Measurements from ENCODE around the gene RABGGTA.
A peak's percentile ranks its signal among the peaks of the same experiment; 100 is the strongest.

The RABGGTA gene

GRCh38 chr14:24273422-24273998 lies 2.1 kb upstream of the RABGGTA start:
- Histone ChIP-seq H3K4me2 (peak overlapping the region; percentile 27; the same call in 1 of the 2 replicates), H3K9ac (no peak overlapping the region), H3K27ac (peak overlapping the region; percentile 38; the same call in 1 of the 2 replicates), H2AFZ (ENCODE audit: low read depth) (no peak overlapping the region; the same call in 1 of the 2 replicates), H3K36me3 (ENCODE audit: insufficient read depth) (no peaks in the 10 kb centered on the region), H3K4me3 (IDR thresholded peaks at IDR 0.05; ENCODE audit: insufficient read depth, low read depth, low read length) (no peak overlapping the region), H4K20me1 (ENCODE audit: insufficient read depth) (no peaks in the 10 kb centered on the region), H3K79me2 (ENCODE audit: insufficient read depth, low read depth) (no peaks in the 10 kb centered on the region), H3K4me1 (ENCODE audit: low read depth, poor library complexity, severe bottlenecking) (peaks cover 24% of the 10 kb centered on the region), H3K27me3 (ENCODE audit: insufficient read depth, low read depth) (no peaks in the 10 kb centered on the region)
- TF ChIP-seq CTCF (conservative IDR thresholded peaks at IDR 0.05; ENCODE audit: low read depth, low read length) = peak; percentile 23; the same call in 1 of the 2 replicates

- Histone ChIP-seq H3K4me2 (peak overlapping the region; percentile 51; the same call in 1 of the 2 replicates), H3K27me3 (ENCODE audit: insufficient read depth, low read depth) (no peaks in the 10 kb centered on the region), H3K4me3 (IDR thresholded peaks at IDR 0.05; ENCODE audit: insufficient read depth, low read depth, low read length) (no peak overlapping the region), H3K79me2 (ENCODE audit: insufficient read depth, low read depth) (no peaks in the 10 kb centered on the region), H2AFZ (ENCODE audit: low read depth) (no peak overlapping the region), H3K27ac (no peak overlapping the region), H4K20me1 (ENCODE audit: insufficient read depth) (no peaks in the 10 kb centered on the region), H3K9ac (no peak overlapping the region), H3K36me3 (ENCODE audit: insufficient read depth) (no peaks in the 10 kb centered on the region), H3K4me1 (ENCODE audit: low read depth, poor library complexity, severe bottlenecking) (peaks cover 24% of the 10 kb centered on the region)
- no peak for TF ChIP-seq CTCF (conservative IDR thresholded peaks at IDR 0.05; ENCODE audit: low read depth, low read length)
These were observed 1.1 kb upstream of the RABGGTA start for GRCh38 chr14:24272467-24272866.

- Histone ChIP-seq H4K20me1 (ENCODE audit: insufficient read depth) (no peaks in the 10 kb centered on the region), H2AFZ (ENCODE audit: low read depth) (peak overlapping the region; percentile 52; the same call in 1 of the 2 replicates), H3K79me2 (ENCODE audit: insufficient read depth, low read depth) (no peaks in the 10 kb centered on the region), H3K27me3 (ENCODE audit: insufficient read depth, low read depth) (no peaks in the 10 kb centered on the region), H3K4me3 (IDR thresholded peaks at IDR 0.05; ENCODE audit: insufficient read depth, low read depth, low read length) (no peak overlapping the region), H3K36me3 (ENCODE audit: insufficient read depth) (no peaks in the 10 kb centered on the region), H3K4me1 (ENCODE audit: low read depth, poor library complexity, severe bottlenecking) (peaks cover 24% of the 10 kb centered on the region), H3K27ac (peak overlapping the region; percentile 83; the same call in 1 of the 2 replicates), H3K9ac (peak overlapping the region; percentile 94; the same call in 1 of the 2 replicates), H3K4me2 (peak overlapping the region; percentile 51)
- TF ChIP-seq CTCF (conservative IDR thresholded peaks at IDR 0.05; ENCODE audit: low read depth, low read length) = no peak
These were observed 452 bp upstream of the RABGGTA start for GRCh38 chr14:24271834-24272263.

- peaks cover 24% of the 10 kb centered on the region for H3K4me1 ChIP-seq (ENCODE audit: low read depth, poor library complexity, severe bottlenecking)
- peak overlapping the region; percentile 94; the same call in 1 of the 2 replicates for H3K9ac ChIP-seq
- no peak overlapping the region for H3K4me3 ChIP-seq (IDR thresholded peaks at IDR 0.05; ENCODE audit: insufficient read depth, low read depth, low read length)
- H3K27ac ChIP-seq = peak overlapping the region; percentile 83; the same call in 1 of the 2 replicates
- TF ChIP-seq CTCF (conservative IDR thresholded peaks at IDR 0.05; ENCODE audit: low read depth, low read length) = no peak
- peak overlapping the region; percentile 78 for H2AFZ ChIP-seq (ENCODE audit: low read depth)
- no peaks in the 10 kb centered on the region for H4K20me1 ChIP-seq (ENCODE audit: insufficient read depth)
- H3K79me2 ChIP-seq (ENCODE audit: insufficient read depth, low read depth) = no peaks in the 10 kb centered on the region
- no peaks in the 10 kb centered on the region for H3K27me3 ChIP-seq (ENCODE audit: insufficient read depth, low read depth)
- peak overlapping the region; percentile 80 for H3K4me2 ChIP-seq
- H3K36me3 ChIP-seq (ENCODE audit: insufficient read depth) = no peaks in the 10 kb centered on the region
These were observed 762 bp downstream of the RABGGTA start for GRCh38 chr14:24270537-24271133.

Measured in KMS-11 (cell line).